Stimulated activated CD8-positive, alpha-beta memory T cell treated with anti-CD3 and anti-CD28 coated beads, Interleukin-4, amount 100 ng/mL, for 24 hours (primary cell): ENCODE results near the gene CMTM8.

Experiments used
- DNase-seq: peaks from one replicate; pipeline ENCODE4 v3.0.0-alpha.2; 2020; ENCODE audit warnings: low read depth

Gene CMTM8

GRCh38 chr3:32340039-32340438 is 101.6 kb downstream of the CMTM8 start:
- no peak for DNase-seq

- DNase-seq = no peak
Measured at GRCh38 chr3:32340611-32341365, 102.3 kb downstream of the CMTM8 start.

GRCh38 chr3:32347343-32348125 is 109.1 kb downstream of the CMTM8 start:
- no peak for DNase-seq

GRCh38 chr3:32349184-32349583 is 110.7 kb downstream of the CMTM8 start:
- DNase-seq = no peak

- no peak for DNase-seq
Measured at GRCh38 chr3:32352563-32352962, 114.1 kb downstream of the CMTM8 start.

GRCh38 chr3:32353351-32353750 is 114.9 kb downstream of the CMTM8 start:
- DNase-seq = no peak

- no peak for DNase-seq
Measured at GRCh38 chr3:32354362-32354778, 115.9 kb downstream of the CMTM8 start.

- no peak for DNase-seq
Measured at GRCh38 chr3:32355751-32356291, 117.3 kb downstream of the CMTM8 start.

- no peak for DNase-seq
Measured at GRCh38 chr3:32359766-32360492, 121.4 kb downstream of the CMTM8 start.

GRCh38 chr3:32360493-32360827 is 122.0 kb downstream of the CMTM8 start:
- no peak for DNase-seq

GRCh38 chr3:32366638-32367397 is 128.3 kb downstream of the CMTM8 start:
- DNase-seq = no peak

- no peak for DNase-seq
Measured at GRCh38 chr3:32367442-32367841, 129.0 kb downstream of the CMTM8 start.

GRCh38 chr3:32371461-32372212 is 133.2 kb downstream of the CMTM8 start:
- no peak for DNase-seq

- no peak for DNase-seq
Measured at GRCh38 chr3:32372213-32372490, 133.7 kb downstream of the CMTM8 start.

GRCh38 chr3:32373276-32373675 is 134.8 kb downstream of the CMTM8 start:
- DNase-seq = no peak

- no peak for DNase-seq
Measured at GRCh38 chr3:32373844-32374243, 135.4 kb downstream of the CMTM8 start.

- DNase-seq = no peak
Measured at GRCh38 chr3:32374788-32375595, 136.5 kb downstream of the CMTM8 start.

- no peak for DNase-seq
Measured at GRCh38 chr3:32375596-32375930, 137.1 kb downstream of the CMTM8 start.

- DNase-seq = no peak
Measured at GRCh38 chr3:32376115-32376514, 137.6 kb downstream of the CMTM8 start.

GRCh38 chr3:32379831-32380500 is 141.5 kb downstream of the CMTM8 start:
- DNase-seq = no peak
